ENCODE results near the gene PTK6.

- TF ChIP-seq POLR2AphosphoS5 (IDR thresholded peaks at IDR 0.05; ENCODE audit: low read depth, low read length) (no peak), FOXP2 (optimal IDR thresholded peaks at IDR 0.05; ENCODE audit: borderline replicate concordance, extremely low read depth, extremely low read length, insufficient read depth) (no peak), REST (IDR thresholded peaks at IDR 0.05; ENCODE audit: insufficient read depth in 1 of 2, low read depth in 2 of 2, low read length in 2 of 2) (no peak)
Measured at GRCh38 chr20:63518351-63518861, 18.8 kb downstream of the PTK6 start.
